GM21447 (cell line): Measurements from ENCODE around the gene LZTFL1.

ENCODE experiments used
- ATAC-seq: cut with Tn5 transposase; IDR thresholded peaks from one replicate; pipeline ENCODE4 v1.9.1; 2021; ENCODE audit not compliant: unreplicated experiment

LZTFL1 gene

GRCh38 chr3:45841757-45842491, at the start of gene LZTFL1:
TSS of gene LZTFL1 (minus strand) at chr3:45842119. CDS start at chr3:45841991, 128 bp downstream.
- ATAC-seq, result no peak

GRCh38 chr3:45890405-45890804, 48.5 kb upstream of the LZTFL1 start:
- no peak for ATAC-seq

GRCh38 chr3:45889337-45889736, 47.4 kb upstream of the LZTFL1 start:
- ATAC-seq, result no peak

DNA sequence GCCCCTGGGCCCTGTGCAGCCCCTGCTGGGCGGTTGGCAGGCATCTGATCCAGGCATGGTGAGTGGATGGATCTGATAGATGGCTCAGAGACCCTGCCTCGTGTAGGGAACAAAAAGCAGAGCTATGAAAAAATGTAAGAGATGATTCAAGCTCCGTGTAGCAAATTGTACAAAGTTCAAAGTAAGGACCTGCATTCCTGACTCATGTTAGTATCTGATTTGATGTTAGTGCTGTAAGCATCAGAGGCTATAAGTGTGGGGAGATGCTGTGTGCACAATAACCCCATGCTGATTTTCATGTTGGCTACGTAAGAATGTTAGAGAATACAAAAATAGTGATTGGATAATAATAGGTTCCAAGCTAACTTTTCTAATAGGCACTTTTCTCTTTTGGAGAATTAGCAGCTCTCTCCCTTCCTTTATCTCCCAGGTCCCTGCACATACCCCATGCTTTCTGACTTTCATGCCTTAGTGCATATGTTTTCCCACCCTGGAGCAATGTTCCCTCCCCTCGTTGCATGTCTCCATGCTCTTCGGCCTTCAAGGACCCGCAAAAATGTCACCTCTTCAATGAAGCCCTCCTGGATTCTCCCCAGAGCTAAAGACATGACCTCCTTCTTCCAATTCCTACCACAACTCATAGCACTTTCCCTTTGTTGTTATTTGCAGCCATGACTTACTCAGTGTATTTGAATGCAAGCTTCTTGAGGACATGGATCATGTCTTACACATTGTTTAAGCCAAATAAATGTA, 46.0 kb upstream of the LZTFL1 start:
- ATAC-seq, result no peak

DNA sequence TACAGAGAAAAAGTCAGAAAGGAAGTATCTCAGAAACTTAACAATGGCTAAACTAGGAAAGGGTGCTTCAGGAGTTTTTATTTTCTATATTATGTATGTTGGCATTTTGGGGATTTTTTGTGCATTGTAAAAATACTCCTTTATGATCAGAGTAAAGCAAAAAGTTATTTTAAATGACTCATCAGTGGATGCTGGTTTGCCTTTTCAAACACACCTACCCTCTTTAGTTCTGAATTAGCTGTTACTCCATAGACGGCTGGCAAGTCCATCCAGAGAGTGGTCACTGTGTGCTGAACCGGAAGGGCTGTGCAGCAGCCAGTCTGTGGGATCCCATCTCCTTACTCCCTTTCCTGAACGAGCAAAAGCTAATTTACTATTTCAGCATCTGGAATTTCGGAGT, 45.4 kb upstream of the LZTFL1 start:
- no peak for ATAC-seq

GRCh38 chr3:45885979-45886705, 44.2 kb upstream of the LZTFL1 start, which contains the start of gene CCR9:
TSS of gene CCR9 (plus strand) at chr3:45886543. CDS start at chr3:45894934, 8,391 bp downstream.
- ATAC-seq, result no peak

DNA sequence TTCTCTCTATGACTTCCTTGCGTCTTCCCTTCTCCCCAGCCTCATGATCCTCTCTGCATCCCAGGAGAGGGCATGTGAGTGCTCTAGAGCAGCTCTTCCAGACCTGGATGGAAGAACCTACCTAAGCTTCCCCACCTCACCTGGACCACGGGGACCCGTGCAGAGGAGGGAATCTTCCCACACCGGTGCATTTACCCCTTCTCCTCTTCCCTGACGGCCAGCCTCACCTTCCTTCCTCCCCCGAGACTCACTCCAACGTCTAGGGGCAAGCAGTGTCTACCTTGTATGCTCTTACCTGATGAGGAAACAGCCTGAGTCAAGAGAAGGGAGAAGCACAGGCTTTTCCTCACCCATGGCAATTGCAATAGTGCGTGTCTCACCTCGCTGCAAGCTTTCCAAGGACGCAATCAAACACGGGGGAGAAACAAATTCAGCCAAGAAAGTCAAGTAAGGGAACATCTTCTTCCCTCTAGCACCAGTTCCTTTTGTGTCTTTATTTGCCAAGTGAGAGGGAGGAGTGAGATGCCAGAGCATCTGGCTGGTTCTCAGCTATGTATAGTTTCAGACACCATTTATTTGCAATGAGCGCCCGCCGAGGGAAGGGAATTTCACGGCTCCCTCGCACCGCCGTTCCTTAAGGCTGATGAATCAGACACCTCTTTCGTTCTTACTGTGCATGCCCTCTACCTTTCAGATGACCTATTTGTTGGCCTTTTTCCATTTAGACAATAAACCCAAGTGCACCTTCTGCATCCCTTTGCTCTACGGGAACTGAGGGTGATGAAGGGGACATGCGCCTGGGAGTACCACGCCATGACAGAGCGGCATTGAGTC, 42.7 kb upstream of the LZTFL1 start:
- ATAC-seq, result no peak

GRCh38 chr3:45881078-45882022, 39.4 kb upstream of the LZTFL1 start:
- ATAC-seq, result no peak

- no peak for ATAC-seq
Observed at GRCh38 chr3:45880725-45881077, 38.8 kb upstream of the LZTFL1 start.

- no peak for ATAC-seq
Observed at GRCh38 chr3:45878124-45878523, 36.2 kb upstream of the LZTFL1 start.

GRCh38 chr3:45874677-45875346, 32.9 kb upstream of the LZTFL1 start:
- ATAC-seq, result no peak

DNA sequence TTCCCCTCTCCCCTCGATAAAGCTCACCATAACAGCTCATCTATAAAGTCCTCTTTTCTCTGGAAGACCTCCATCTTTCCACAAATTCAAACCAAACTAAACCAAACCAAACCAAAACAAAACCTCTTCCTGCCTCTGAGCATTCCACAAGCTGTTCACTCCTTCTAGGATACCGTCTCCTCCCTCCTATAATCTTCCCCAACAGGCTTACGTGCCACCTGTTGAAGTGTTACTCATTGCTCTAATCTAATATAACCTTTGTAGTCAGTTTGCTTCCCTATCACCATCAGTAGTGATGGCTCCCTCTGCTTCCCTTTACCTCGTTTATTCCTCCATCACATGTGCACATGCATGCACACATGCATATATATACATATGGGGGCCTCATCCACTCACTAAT, 31.7 kb upstream of the LZTFL1 start:
- no peak for ATAC-seq

DNA sequence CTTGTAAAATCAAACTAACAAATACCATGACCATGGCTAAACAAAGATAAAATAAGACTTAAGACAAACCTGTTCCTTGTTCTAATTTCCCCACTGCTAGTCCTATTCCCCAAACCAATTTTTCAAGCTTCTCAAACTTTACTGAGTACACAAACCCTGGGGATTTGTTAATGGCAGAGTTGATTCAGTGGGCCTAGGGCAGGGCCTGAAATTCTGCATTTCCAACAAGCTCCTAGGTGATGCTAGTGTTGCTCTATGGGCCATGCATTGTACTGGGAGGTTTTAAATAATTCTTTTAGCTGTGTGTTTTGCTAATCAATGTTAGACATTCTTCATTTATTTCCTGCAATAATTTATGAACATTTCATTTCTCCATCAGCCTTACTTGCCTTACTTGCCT, 31.1 kb upstream of the LZTFL1 start:
- no peak for ATAC-seq

DNA sequence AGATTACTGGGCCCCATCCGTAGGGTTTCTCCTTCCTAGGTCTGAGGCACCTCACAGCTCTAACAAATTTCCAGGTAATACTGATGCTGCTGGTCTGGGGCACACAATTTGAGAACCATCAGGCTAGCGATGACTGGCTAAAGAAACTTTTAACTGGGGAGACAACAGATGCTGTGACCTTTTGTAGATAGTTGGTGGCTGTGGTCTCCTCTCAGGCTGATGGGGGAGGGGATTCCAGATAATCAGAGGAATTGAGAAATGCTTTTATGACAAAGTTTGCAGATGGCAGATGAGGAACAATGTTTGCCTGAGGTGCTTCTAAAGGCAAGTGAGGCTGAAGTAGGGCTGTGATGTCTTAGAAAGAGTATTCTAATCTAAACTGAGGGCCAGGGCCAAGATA, 30.6 kb upstream of the LZTFL1 start:
- no peak for ATAC-seq

DNA sequence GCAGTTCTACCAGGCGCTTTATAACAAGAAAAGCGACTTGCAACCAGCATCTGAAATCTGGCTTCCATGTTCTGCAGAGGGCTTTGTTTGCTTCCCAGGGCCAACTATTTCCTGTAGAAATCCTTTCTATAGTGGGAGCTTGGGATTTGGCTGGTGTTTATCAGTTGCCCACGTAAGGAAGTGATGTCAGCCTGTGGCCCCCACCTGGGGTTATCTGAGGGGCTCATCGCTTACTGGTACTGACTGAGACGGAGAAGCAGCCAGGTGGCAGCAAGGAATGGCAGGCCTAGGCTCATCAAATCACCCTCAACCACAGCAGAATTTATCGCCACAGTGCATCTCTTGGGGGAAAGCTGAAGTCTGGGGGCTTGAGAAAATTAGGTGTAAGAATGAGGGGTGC, 29.9 kb upstream of the LZTFL1 start:
- ATAC-seq, result no peak

DNA sequence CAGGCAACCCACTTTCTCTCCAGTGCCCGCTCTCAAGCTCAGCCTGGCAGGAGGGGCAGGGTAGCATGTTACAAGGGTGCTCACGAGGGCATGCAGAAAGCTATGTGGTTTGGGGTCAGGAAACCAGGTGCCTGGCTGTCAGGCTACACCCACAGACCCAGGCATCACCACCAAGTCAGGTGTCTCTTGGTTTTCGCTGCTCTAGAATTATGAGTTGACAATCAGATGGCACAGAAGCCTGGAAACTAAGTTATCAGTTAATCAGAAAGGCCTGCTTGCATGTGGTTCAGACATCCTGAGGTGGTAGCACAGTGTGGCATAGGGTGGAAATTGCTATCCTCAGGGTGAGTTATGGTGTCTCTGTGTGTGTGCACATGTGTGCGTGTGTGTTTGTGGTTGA, 28.2 kb upstream of the LZTFL1 start:
- ATAC-seq, result no peak

GRCh38 chr3:45869638-45870037, 27.7 kb upstream of the LZTFL1 start:
- no peak for ATAC-seq

DNA sequence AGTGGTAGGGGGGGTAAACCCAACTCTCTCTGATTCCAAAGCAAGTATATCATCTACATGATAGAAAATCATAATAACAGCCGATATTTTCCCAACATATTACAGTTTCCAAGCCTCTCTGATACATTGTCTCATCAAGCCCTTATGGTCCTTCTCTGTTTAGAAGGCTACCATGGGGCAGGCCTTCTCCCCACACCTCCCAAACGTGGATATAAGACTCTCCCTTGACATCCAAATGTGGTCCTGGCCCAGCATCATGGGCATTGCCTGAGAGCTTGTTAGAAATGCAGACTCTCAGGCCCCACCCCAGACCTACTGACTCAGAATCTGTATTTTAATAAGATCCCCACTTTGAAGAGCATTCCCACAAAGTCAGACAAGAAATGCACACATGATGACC, 26.7 kb upstream of the LZTFL1 start:
- ATAC-seq, result no peak

GRCh38 chr3:45868213-45868612, 26.3 kb upstream of the LZTFL1 start:
- ATAC-seq, result no peak
